H9 (cell line): Measurements from ENCODE around the gene DUOX1. TPM values are rescaled to one million over a fixed set of nuclear protein-coding genes. Genes with fewer than 3 reads are reported as not detected.

Source experiments
- DNase-seq: peaks from one replicate; pipeline ENCODE4 v3.0.0-alpha.2; 2017
- H2AFZ ChIP-seq: one replicate; pipeline ENCODE4 v1.6.1; 2013; ENCODE audit warnings: mild to moderate bottlenecking, low read length, control low read depth, moderate library complexity
- H2AK5ac ChIP-seq: 2 replicates; pipeline ENCODE4 v1.6.1; 2013; ENCODE audit warnings: low read length, control low read depth, mixed read lengths; ENCODE audit not compliant: insufficient read length
- H2BK120ac ChIP-seq: one replicate; pipeline ENCODE4 v1.6.1; 2013; ENCODE audit warnings: low read depth, mild to moderate bottlenecking, low read length, control low read depth, inconsistent platforms; ENCODE audit not compliant: poor library complexity, severe bottlenecking
- H2BK12ac ChIP-seq: 2 replicates; pipeline ENCODE4 v1.6.1; 2013; ENCODE audit warnings: low read length, control low read depth, mixed read lengths, low read depth; ENCODE audit not compliant: insufficient read length
- H2BK15ac ChIP-seq: 2 replicates; pipeline ENCODE4 v1.6.1; 2013; ENCODE audit warnings: low read depth, low read length, control low read depth
- H2BK20ac ChIP-seq: one replicate; pipeline ENCODE4 v1.6.1; 2013; ENCODE audit warnings: low read depth, mild to moderate bottlenecking, low read length, control low read depth, inconsistent platforms; ENCODE audit not compliant: poor library complexity, severe bottlenecking
- H2BK5ac ChIP-seq: 2 replicates; pipeline ENCODE4 v1.6.1; 2013; ENCODE audit warnings: low read length, control low read depth, mixed read lengths; ENCODE audit not compliant: insufficient read length
- H3K14ac ChIP-seq: 2 replicates; pipeline ENCODE4 v1.6.1; 2013; ENCODE audit warnings: low read length, control low read depth; ENCODE audit not compliant: insufficient read depth
- H3K18ac ChIP-seq: 2 replicates; pipeline ENCODE4 v1.6.1; 2013; ENCODE audit warnings: low read depth, mild to moderate bottlenecking, mixed read lengths, low read length, control low read depth; ENCODE audit not compliant: insufficient read length
- H3K23ac ChIP-seq: 2 replicates; pipeline ENCODE4 v1.6.1; 2013; ENCODE audit warnings: low read length, control low read depth, mixed read lengths, low read depth; ENCODE audit not compliant: insufficient read length
- H3K23me2 ChIP-seq: 2 replicates; pipeline ENCODE4 v1.6.1; 2013; ENCODE audit warnings: low read depth, mild to moderate bottlenecking, mixed read lengths, low read length, control low read depth; ENCODE audit not compliant: insufficient read length, poor library complexity, severe bottlenecking
- H3K27ac ChIP-seq: 2 replicates; pipeline ENCODE4 v1.5.1; 2013; ENCODE audit warnings: low read length, control low read depth, mixed read lengths, low read depth; ENCODE audit not compliant: insufficient read length
- H3K27me3 ChIP-seq: 2 replicates; pipeline ENCODE4 v1.6.1; 2013; ENCODE audit warnings: low read length, control low read depth, inconsistent platforms; ENCODE audit not compliant: insufficient read depth
- H3K4ac ChIP-seq: 2 replicates; pipeline ENCODE4 v1.6.1; 2013; ENCODE audit warnings: low read depth, mild to moderate bottlenecking, control low read depth, inconsistent platforms, low read length, moderate library complexity
- H3K4me1 ChIP-seq: 2 replicates; pipeline ENCODE4 v1.6.1; 2013; ENCODE audit warnings: low read length, control low read depth, inconsistent platforms; ENCODE audit not compliant: insufficient read depth
- H3K4me2 ChIP-seq: 2 replicates; pipeline ENCODE4 v1.6.1; 2013; ENCODE audit warnings: low read length, control low read depth, mixed read lengths; ENCODE audit not compliant: insufficient read length, insufficient read depth
- H3K56ac ChIP-seq: 2 replicates; pipeline ENCODE4 v1.6.1; 2013; ENCODE audit warnings: low read depth, mild to moderate bottlenecking, mixed read lengths, low read length, control low read depth; ENCODE audit not compliant: insufficient read length
- H3K79me1 ChIP-seq: 2 replicates; pipeline ENCODE4 v1.6.1; 2013; ENCODE audit warnings: low read depth, mild to moderate bottlenecking, moderate library complexity, low read length, control low read depth, inconsistent platforms; ENCODE audit not compliant: insufficient read depth, poor library complexity, severe bottlenecking
- H3K79me2 ChIP-seq: 2 replicates; pipeline ENCODE4 v1.6.1; 2013; ENCODE audit warnings: low read length, control low read depth, inconsistent platforms; ENCODE audit not compliant: insufficient read depth
- H3K9ac ChIP-seq: 2 replicates; pipeline ENCODE4 v1.6.1; 2013; ENCODE audit warnings: low read length, control low read depth, mixed read lengths; ENCODE audit not compliant: insufficient read length; ENCODE audit errors: extremely low read depth
- H3K9me3 ChIP-seq: one replicate; pipeline ENCODE4 v1.6.1; 2013; ENCODE audit warnings: low read depth, low read length, inconsistent platforms; ENCODE audit not compliant: control insufficient read depth
- H3T11ph ChIP-seq: one replicate; pipeline ENCODE4 v1.6.1; 2013; ENCODE audit warnings: mild to moderate bottlenecking, low read length, control low read depth, inconsistent platforms
- H4K20me1 ChIP-seq: one replicate; pipeline ENCODE4 v1.6.1; 2013; ENCODE audit not compliant: control insufficient read depth, insufficient read length, insufficient read depth
- H4K5ac ChIP-seq: 2 replicates; pipeline ENCODE4 v1.6.1; 2013; ENCODE audit warnings: low read depth, mild to moderate bottlenecking, mixed read lengths, low read length, control low read depth; ENCODE audit not compliant: insufficient read length
- H4K8ac ChIP-seq: replicated peaks from 2 replicates; pipeline ENCODE4 v1.6.1; 2013; ENCODE audit warnings: low read length, control low read depth, mixed read lengths, low read depth; ENCODE audit not compliant: insufficient read length
- H4K91ac ChIP-seq: 2 replicates; pipeline ENCODE4 v1.6.1; 2013; ENCODE audit warnings: low read depth, mild to moderate bottlenecking, moderate library complexity, mixed read lengths, low read length, control low read depth; ENCODE audit not compliant: insufficient read length
- H3K27ac Mint-ChIP-seq, 3 experiments: 2 replicates in 2 of 3; 3 replicates in 1 of 3; pipeline ENCODE4 v1.8.0; 2020 to 2021; ENCODE audit warnings: mixed read lengths in 3 of 3, mild to moderate bottlenecking in 1 of 3, moderate library complexity in 1 of 3
- H3K27me3 Mint-ChIP-seq: 2 replicates; pipeline ENCODE4 v1.8.0; 2021; ENCODE audit warnings: low read depth, mild to moderate bottlenecking, moderate library complexity, mixed read lengths
- H3K36me3 Mint-ChIP-seq, 3 experiments: 2 replicates in 2 of 3; 3 replicates in 1 of 3; pipeline ENCODE4 v1.8.0; 2020 to 2021; ENCODE audit warnings: low read depth in 3 of 3, mixed read lengths in 3 of 3; ENCODE audit not compliant: insufficient read depth in 1 of 3
- H3K4me1 Mint-ChIP-seq, 2 experiments: 2 replicates each; pipeline ENCODE4 v1.8.0; 2020; ENCODE audit warnings: mixed read lengths in 2 of 2
- H3K4me3 Mint-ChIP-seq, 2 experiments: 2 replicates in 1 of 2; 3 replicates in 1 of 2; pipeline ENCODE4 v1.8.0; 2020 to 2021; ENCODE audit warnings: mild to moderate bottlenecking in 2 of 2, mixed read lengths in 2 of 2, moderate library complexity in 1 of 2
- H3K9me3 Mint-ChIP-seq, 2 experiments: 2 replicates in 1 of 2; 3 replicates in 1 of 2; pipeline ENCODE4 v1.8.0; 2020; ENCODE audit warnings: mild to moderate bottlenecking in 2 of 2, mixed read lengths in 2 of 2, moderate library complexity in 1 of 2
- whole genome bisulfite sequencing: extraction: QIAGEN DNeasy Blood & Tissue Kit; methylation state at CpG from one replicate; pipeline ENCODE4 v1.1.7; 2013; ENCODE audit warnings: missing lambda C conversion rate, low lambda C conversion rate, mixed read lengths; ENCODE audit not compliant: insufficient read length; ENCODE audit errors: extremely low coverage; 5-methylcytosine and 5-hydroxymethylcytosine counted together
- total RNA-seq: library from RNA; stranded (reverse); gene quantifications from 2 replicates; pipeline ENCODE4 v1.2.1, GENCODE V29; 2021
- TF ChIP-seq, protein P1 (sequence below): fragments of 200-600 bp; sonication (generic); conservative IDR thresholded peaks from 3 replicates; pipeline ENCODE4 v1.8.0; 2021; ENCODE audit warnings: antibody characterized with exemption, mild to moderate bottlenecking

The DUOX1 gene
- total RNA-seq, 1 experiment from 2014 or later = 2.6 TPM

DNA sequence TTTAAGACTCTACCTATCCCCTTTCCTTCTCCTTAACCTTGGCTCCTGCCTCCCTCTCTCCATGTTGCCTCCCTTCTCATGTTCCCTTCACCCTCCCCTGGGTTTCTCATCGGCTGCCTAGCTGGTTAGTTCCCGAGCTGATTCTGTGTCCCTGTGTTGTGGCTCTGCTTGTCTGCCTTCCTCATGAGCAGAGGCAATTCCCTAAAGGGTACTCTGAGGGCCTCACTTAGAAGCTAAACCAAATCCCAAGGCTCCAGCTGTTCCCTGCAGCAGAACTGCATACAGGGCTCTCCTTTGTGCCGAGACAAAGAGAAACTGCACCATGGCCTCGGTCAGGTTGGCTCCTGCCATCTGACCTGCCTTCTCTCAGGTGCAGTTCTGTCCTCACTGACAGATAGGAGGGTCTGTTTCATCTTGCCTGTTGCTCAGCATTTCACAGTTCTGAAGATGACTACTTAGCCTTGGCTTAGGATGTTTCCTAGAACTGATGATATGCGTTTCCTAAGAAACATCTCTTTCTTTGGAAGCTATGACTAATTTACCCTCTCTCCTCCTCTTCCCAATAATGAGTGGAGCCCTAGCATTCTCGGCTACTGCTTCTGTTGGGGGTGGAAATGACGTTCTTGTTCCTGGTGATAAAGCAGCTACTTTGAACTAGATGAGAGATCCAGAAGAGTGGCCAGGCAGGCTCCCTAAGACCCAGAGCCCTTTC, 27.1 kb downstream of the DUOX1 start:
- Histone ChIP-seq H3K4me2 (no peak overlapping the region), H4K91ac (no peak overlapping the region), H3K79me2 (no peaks in the 10 kb centered on the region), H3K79me1 (no peaks in the 10 kb centered on the region), H3K9ac (no peak overlapping the region), H2BK120ac (no peak overlapping the region), H2AFZ (no peak overlapping the region), H2AK5ac (no peak overlapping the region), H3K9me3 (no peaks in the 10 kb centered on the region), H3K14ac (peak overlapping the region; percentile 28; the same call in 1 of the 2 replicates), H3K27me3 (no peaks in the 10 kb centered on the region), H3K23ac (no peak overlapping the region), H4K20me1 (no peaks in the 10 kb centered on the region), H3K18ac (no peak overlapping the region), H4K8ac (no peak overlapping the region), H2BK15ac (no peak overlapping the region), H2BK5ac (no peak overlapping the region), H3T11ph (no peak overlapping the region), H3K23me2 (no peaks in the 10 kb centered on the region), H3K4me1 (peaks cover 2% of the 10 kb centered on the region; the same call in 1 of the 2 replicates), H3K4ac (no peak overlapping the region), H2BK12ac (no peak overlapping the region), H3K27ac (no peak overlapping the region), H4K5ac (no peak overlapping the region), H2BK20ac (no peak overlapping the region), H3K56ac (no peak overlapping the region)
- TF ChIP-seq, protein P1, sequence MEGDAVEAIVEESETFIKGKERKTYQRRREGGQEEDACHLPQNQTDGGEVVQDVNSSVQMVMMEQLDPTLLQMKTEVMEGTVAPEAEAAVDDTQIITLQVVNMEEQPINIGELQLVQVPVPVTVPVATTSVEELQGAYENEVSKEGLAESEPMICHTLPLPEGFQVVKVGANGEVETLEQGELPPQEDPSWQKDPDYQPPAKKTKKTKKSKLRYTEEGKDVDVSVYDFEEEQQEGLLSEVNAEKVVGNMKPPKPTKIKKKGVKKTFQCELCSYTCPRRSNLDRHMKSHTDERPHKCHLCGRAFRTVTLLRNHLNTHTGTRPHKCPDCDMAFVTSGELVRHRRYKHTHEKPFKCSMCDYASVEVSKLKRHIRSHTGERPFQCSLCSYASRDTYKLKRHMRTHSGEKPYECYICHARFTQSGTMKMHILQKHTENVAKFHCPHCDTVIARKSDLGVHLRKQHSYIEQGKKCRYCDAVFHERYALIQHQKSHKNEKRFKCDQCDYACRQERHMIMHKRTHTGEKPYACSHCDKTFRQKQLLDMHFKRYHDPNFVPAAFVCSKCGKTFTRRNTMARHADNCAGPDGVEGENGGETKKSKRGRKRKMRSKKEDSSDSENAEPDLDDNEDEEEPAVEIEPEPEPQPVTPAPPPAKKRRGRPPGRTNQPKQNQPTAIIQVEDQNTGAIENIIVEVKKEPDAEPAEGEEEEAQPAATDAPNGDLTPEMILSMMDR = no peak
- no peaks in the 10 kb centered on the region; a peak in 1 of 5 replicates for H3K9me3 Mint-ChIP-seq
- H3K4me3 Mint-ChIP-seq = no peak overlapping the region
- H3K27me3 Mint-ChIP-seq = peaks cover 17% of the 10 kb centered on the region; the same call in 1 of the 2 replicates
- H3K27ac Mint-ChIP-seq = peak overlapping the region in 2 of 3 experiments; percentile 5 to 46; a peak in 4 of 7 replicates
- no peaks in the 10 kb centered on the region for H3K36me3 Mint-ChIP-seq
- no CpG with 5 or more reads among the region's 7 CpGs for WGBS
- peaks cover 13 to 23% of the 10 kb centered on the region in 2 experiments for H3K4me1 Mint-ChIP-seq
- no peak for DNase-seq
